Measurements from ENCODE around the gene SEC24D. TPM values are rescaled to one million over a fixed set of nuclear protein-coding genes. Genes with fewer than 3 reads are reported as not detected.

Gene SEC24D
- total RNA-seq, 1 experiment from 2014 or later = 61.5 TPM

DNA sequence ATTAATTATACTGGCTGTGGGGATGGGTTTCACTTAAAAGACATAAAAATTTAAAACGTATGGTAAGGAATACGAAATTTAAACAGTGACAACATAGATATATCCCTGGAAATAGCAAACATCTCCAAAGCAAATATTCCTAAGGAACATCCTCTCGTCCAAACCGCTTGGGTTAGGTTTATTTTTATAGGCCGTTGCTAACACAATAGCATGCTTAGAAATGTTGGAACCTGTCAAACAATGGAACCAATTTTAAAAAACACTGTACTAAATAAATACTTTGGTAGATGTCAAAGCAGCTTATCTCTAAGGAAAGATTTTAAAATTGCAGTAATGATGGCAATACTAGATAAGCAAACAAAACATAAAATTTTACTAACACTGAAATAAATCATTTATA lies 45.4 kb downstream of the SEC24D start:
- H3K4me2 ChIP-seq (ENCODE audit: insufficient read depth, insufficient read length, low read length) = no peak overlapping the region
- no peak overlapping the region for H2AK5ac ChIP-seq (ENCODE audit: insufficient read length, low read length)
- H3K27me3 ChIP-seq (ENCODE audit: insufficient read depth, low read length) = no peaks in the 10 kb centered on the region
- H2BK5ac ChIP-seq (ENCODE audit: insufficient read length, low read length) = no peak overlapping the region
- no peaks in the 10 kb centered on the region for H3K4me1 Mint-ChIP-seq
- H3K23ac ChIP-seq (ENCODE audit: insufficient read length, low read depth, low read length) = no peak overlapping the region
- no peak overlapping the region for H3K27ac Mint-ChIP-seq
- H3K79me2 ChIP-seq (ENCODE audit: insufficient read depth, low read length) = no peaks in the 10 kb centered on the region
- no peak for DNase-seq
- no peak overlapping the region for H3K56ac ChIP-seq (ENCODE audit: insufficient read length, low read depth, low read length)
- peaks cover 3 to 4% of the 10 kb centered on the region in 2 experiments; a peak in 3 of 5 replicates for H3K9me3 Mint-ChIP-seq
- H2BK15ac ChIP-seq (ENCODE audit: low read depth, low read length) = no peak overlapping the region
- H4K91ac ChIP-seq (ENCODE audit: insufficient read length, low read depth, low read length) = no peak overlapping the region
- no peaks in the 10 kb centered on the region for H3K4me1 ChIP-seq (ENCODE audit: insufficient read depth, low read length)
- no peak overlapping the region for H2BK12ac ChIP-seq (ENCODE audit: insufficient read length, low read depth, low read length)
- H3K9me3 ChIP-seq (ENCODE audit: control insufficient read depth, low read depth, low read length) = no peaks in the 10 kb centered on the region
- no peak overlapping the region for H3K9ac ChIP-seq (ENCODE audit: extremely low read depth, insufficient read length, low read length)
- H4K5ac ChIP-seq (ENCODE audit: insufficient read length, low read depth, low read length) = no peak overlapping the region
- TF ChIP-seq, protein P1, sequence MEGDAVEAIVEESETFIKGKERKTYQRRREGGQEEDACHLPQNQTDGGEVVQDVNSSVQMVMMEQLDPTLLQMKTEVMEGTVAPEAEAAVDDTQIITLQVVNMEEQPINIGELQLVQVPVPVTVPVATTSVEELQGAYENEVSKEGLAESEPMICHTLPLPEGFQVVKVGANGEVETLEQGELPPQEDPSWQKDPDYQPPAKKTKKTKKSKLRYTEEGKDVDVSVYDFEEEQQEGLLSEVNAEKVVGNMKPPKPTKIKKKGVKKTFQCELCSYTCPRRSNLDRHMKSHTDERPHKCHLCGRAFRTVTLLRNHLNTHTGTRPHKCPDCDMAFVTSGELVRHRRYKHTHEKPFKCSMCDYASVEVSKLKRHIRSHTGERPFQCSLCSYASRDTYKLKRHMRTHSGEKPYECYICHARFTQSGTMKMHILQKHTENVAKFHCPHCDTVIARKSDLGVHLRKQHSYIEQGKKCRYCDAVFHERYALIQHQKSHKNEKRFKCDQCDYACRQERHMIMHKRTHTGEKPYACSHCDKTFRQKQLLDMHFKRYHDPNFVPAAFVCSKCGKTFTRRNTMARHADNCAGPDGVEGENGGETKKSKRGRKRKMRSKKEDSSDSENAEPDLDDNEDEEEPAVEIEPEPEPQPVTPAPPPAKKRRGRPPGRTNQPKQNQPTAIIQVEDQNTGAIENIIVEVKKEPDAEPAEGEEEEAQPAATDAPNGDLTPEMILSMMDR (conservative IDR thresholded peaks at IDR 0.05) = no peak
- H3T11ph ChIP-seq (ENCODE audit: low read length) = no peak overlapping the region
- H3K79me1 ChIP-seq (ENCODE audit: insufficient read depth, low read depth, low read length, poor library complexity, severe bottlenecking) = no peaks in the 10 kb centered on the region
- no peak overlapping the region for H2AFZ ChIP-seq (ENCODE audit: low read length)
- no peak overlapping the region for H2BK120ac ChIP-seq (ENCODE audit: low read depth, low read length, poor library complexity, severe bottlenecking)
- no peak overlapping the region for H2BK20ac ChIP-seq (ENCODE audit: low read depth, low read length, poor library complexity, severe bottlenecking)
- no peak overlapping the region for H4K8ac ChIP-seq (replicated peaks; ENCODE audit: insufficient read length, low read depth, low read length)
- H3K4ac ChIP-seq (ENCODE audit: low read depth, low read length) = no peak overlapping the region
- H3K23me2 ChIP-seq (ENCODE audit: insufficient read length, low read depth, low read length, poor library complexity, severe bottlenecking) = no peaks in the 10 kb centered on the region
- WGBS (ENCODE audit: extremely low coverage, insufficient read length, low lambda C conversion rate) = no CpG with 5 or more reads among the region's 5 CpGs
- no peak overlapping the region for H3K4me3 Mint-ChIP-seq
- no peak overlapping the region for H3K18ac ChIP-seq (ENCODE audit: insufficient read length, low read depth, low read length)
- no peaks in the 10 kb centered on the region for H3K27me3 Mint-ChIP-seq (ENCODE audit: low read depth)
- no peak overlapping the region for H3K14ac ChIP-seq (ENCODE audit: insufficient read depth, low read length)
- peaks cover 27 to 44% (median 33%) of the 10 kb centered on the region in 3 experiments for H3K36me3 Mint-ChIP-seq (ENCODE audit: insufficient read depth in 1 of 3, low read depth in 3 of 3)
- H3K27ac ChIP-seq (ENCODE audit: insufficient read length, low read depth, low read length) = no peak overlapping the region
- no peaks in the 10 kb centered on the region for H4K20me1 ChIP-seq (ENCODE audit: control insufficient read depth, insufficient read depth, insufficient read length)
